ENCODE results near the gene FAM13C. TPM values are rescaled to one million over a fixed set of nuclear protein-coding genes. Genes with fewer than 3 reads are reported as not detected.
"Not testable (repeated sequence)": the region's sequence is repeated elsewhere in the genome, so short reads cannot be mapped to it uniquely, and the experiment has no call there.

FAM13C gene
- 0.79 TPM for polyA plus RNA-seq (2013, experiment 1 of 2)
- 1.1 TPM for polyA plus RNA-seq (2013, experiment 2 of 2)

- H3K4me3 ChIP-seq (ENCODE audit: low read length): peak within 1 kb of the TSS; percentile 35
- H3K9ac ChIP-seq (ENCODE audit: low read length): peak within 1 kb of the TSS; percentile 52
- H3K4me1 ChIP-seq (ENCODE audit: control insufficient read depth, low read depth, low read length): no peaks in the 10 kb centered on the region
- no peak within 1 kb of the TSS for H2BK15ac ChIP-seq (replicated peaks; ENCODE audit: low read depth)
- no peak within 1 kb of the TSS for H4K8ac ChIP-seq (ENCODE audit: low read depth, low read length)
- H3K4ac ChIP-seq (ENCODE audit: low read depth, low read length): no peak within 1 kb of the TSS
- H3K27me3 ChIP-seq (ENCODE audit: insufficient read depth, low read length, poor library complexity): no peaks in the 10 kb centered on the region
- no peaks in the 10 kb centered on the region for H3K36me3 ChIP-seq (ENCODE audit: control insufficient read depth, insufficient read depth, low read length)
- H4K5ac ChIP-seq (ENCODE audit: low read length): no peak within 1 kb of the TSS
- H3K79me1 ChIP-seq (ENCODE audit: low read length): no peaks in the 10 kb centered on the region
- no peak within 1 kb of the TSS for H2BK120ac ChIP-seq (ENCODE audit: low read depth, low read length)
- H3K18ac ChIP-seq (ENCODE audit: low read length): peak within 1 kb of the TSS; percentile 61
- peak within 1 kb of the TSS; percentile 81 for H3K4me2 ChIP-seq (ENCODE audit: low read length)
- H2BK5ac ChIP-seq (ENCODE audit: low read length): no peak within 1 kb of the TSS
- DNase-seq: peak; percentile 84
- no peak within 1 kb of the TSS for H3K27ac ChIP-seq (ENCODE audit: low read depth, low read length)
- H2AK5ac ChIP-seq (ENCODE audit: low read length): no peak within 1 kb of the TSS
- no CpG with 5 or more reads among the region's 41 CpGs for WGBS (ENCODE audit: extremely low coverage, insufficient coverage, low lambda C conversion rate)
- H3K56ac ChIP-seq (ENCODE audit: low read length): peak within 1 kb of the TSS; percentile 69
- H3K23ac ChIP-seq (ENCODE audit: low read length): no peak within 1 kb of the TSS
- H3K79me2 ChIP-seq (ENCODE audit: control insufficient read depth, insufficient read depth, low read length): no peaks in the 10 kb centered on the region
These were observed at the start of gene FAM13C for GRCh38 chr10:59362144-59362958. Gene FAM13C, minus strand, starts transcription at chr10:59362549. Its CDS starts 89 bp downstream, at chr10:59362460.

GRCh38 chr10:59405235-59405634, 42.9 kb upstream of the FAM13C start:
- H3K27me3 ChIP-seq (ENCODE audit: insufficient read depth, low read length, poor library complexity): no peaks in the 10 kb centered on the region
- no peaks in the 10 kb centered on the region for H3K79me2 ChIP-seq (ENCODE audit: control insufficient read depth, insufficient read depth, low read length)
- H3K4ac ChIP-seq (ENCODE audit: low read depth, low read length): no peak overlapping the region
- no peak overlapping the region for H3K23ac ChIP-seq (ENCODE audit: low read length)
- H3K56ac ChIP-seq (ENCODE audit: low read length): no peak overlapping the region
- no peaks in the 10 kb centered on the region for H3K36me3 ChIP-seq (ENCODE audit: control insufficient read depth, insufficient read depth, low read length)
- DNase-seq: no peak
- H2BK5ac ChIP-seq (ENCODE audit: low read length): no peak overlapping the region
- H3K4me1 ChIP-seq (ENCODE audit: control insufficient read depth, low read depth, low read length): no peaks in the 10 kb centered on the region
- H3K79me1 ChIP-seq (ENCODE audit: low read length): no peaks in the 10 kb centered on the region
- H4K5ac ChIP-seq (ENCODE audit: low read length): no peak overlapping the region
- no peak overlapping the region for H2AK5ac ChIP-seq (ENCODE audit: low read length)
- H3K4me3 ChIP-seq (ENCODE audit: low read length): no peak overlapping the region
- no peak overlapping the region for H3K9ac ChIP-seq (ENCODE audit: low read length)
- no peak overlapping the region for H3K27ac ChIP-seq (ENCODE audit: low read depth, low read length)
- H2BK120ac ChIP-seq (ENCODE audit: low read depth, low read length): no peak overlapping the region
- WGBS (ENCODE audit: extremely low coverage, insufficient coverage, low lambda C conversion rate): 100% methylated on average over 1 of the region's 3 CpGs
- H4K8ac ChIP-seq (ENCODE audit: low read depth, low read length): no peak overlapping the region
- no peak overlapping the region for H2BK15ac ChIP-seq (replicated peaks; ENCODE audit: low read depth)
- no peak overlapping the region for H3K18ac ChIP-seq (ENCODE audit: low read length)
- H3K4me2 ChIP-seq (ENCODE audit: low read length): no peak overlapping the region

GRCh38 chr10:59400214-59400613, 37.9 kb upstream of the FAM13C start:
- Histone ChIP-seq H3K4me2 (ENCODE audit: low read length) (no peak overlapping the region), H3K18ac (ENCODE audit: low read length) (no peak overlapping the region), H3K27me3 (ENCODE audit: insufficient read depth, low read length, poor library complexity) (no peaks in the 10 kb centered on the region), H3K27ac (ENCODE audit: low read depth, low read length) (no peak overlapping the region), H2AK5ac (ENCODE audit: low read length) (no peak overlapping the region), H2BK5ac (ENCODE audit: low read length) (no peak overlapping the region), H3K79me1 (ENCODE audit: low read length) (no peaks in the 10 kb centered on the region), H3K4me3 (ENCODE audit: low read length) (no peak overlapping the region), H3K23ac (ENCODE audit: low read length) (no peak overlapping the region), H3K4ac (ENCODE audit: low read depth, low read length) (no peak overlapping the region), H4K5ac (ENCODE audit: low read length) (no peak overlapping the region), H4K8ac (ENCODE audit: low read depth, low read length) (no peak overlapping the region), H3K79me2 (ENCODE audit: control insufficient read depth, insufficient read depth, low read length) (no peaks in the 10 kb centered on the region), H2BK15ac (replicated peaks; ENCODE audit: low read depth) (no peak overlapping the region), H3K4me1 (ENCODE audit: control insufficient read depth, low read depth, low read length) (no peaks in the 10 kb centered on the region), H3K36me3 (ENCODE audit: control insufficient read depth, insufficient read depth, low read length) (no peaks in the 10 kb centered on the region), H2BK120ac (ENCODE audit: low read depth, low read length) (no peak overlapping the region), H3K9ac (ENCODE audit: low read length) (no peak overlapping the region), H3K56ac (ENCODE audit: low read length) (no peak overlapping the region)
- no CpG with 5 or more reads among the region's 1 CpG for WGBS (ENCODE audit: extremely low coverage, insufficient coverage, low lambda C conversion rate)
- no peak for DNase-seq

- not testable (repeated sequence) for H3K36me3 ChIP-seq (ENCODE audit: control insufficient read depth, insufficient read depth, low read length); H3K79me2 ChIP-seq (ENCODE audit: control insufficient read depth, insufficient read depth, low read length); H3K56ac ChIP-seq (ENCODE audit: low read length); H3K9ac ChIP-seq (ENCODE audit: low read length); H3K79me1 ChIP-seq (ENCODE audit: low read length); H3K27me3 ChIP-seq (ENCODE audit: insufficient read depth, low read length, poor library complexity); H2BK15ac ChIP-seq (replicated peaks; ENCODE audit: low read depth); H2BK120ac ChIP-seq (ENCODE audit: low read depth, low read length); H3K18ac ChIP-seq (ENCODE audit: low read length); H3K4me3 ChIP-seq (ENCODE audit: low read length); H2AK5ac ChIP-seq (ENCODE audit: low read length); DNase-seq; H3K4me1 ChIP-seq (ENCODE audit: control insufficient read depth, low read depth, low read length); H4K8ac ChIP-seq (ENCODE audit: low read depth, low read length); H3K23ac ChIP-seq (ENCODE audit: low read length); H3K4me2 ChIP-seq (ENCODE audit: low read length); H4K5ac ChIP-seq (ENCODE audit: low read length); H3K27ac ChIP-seq (ENCODE audit: low read depth, low read length); H2BK5ac ChIP-seq (ENCODE audit: low read length); H3K4ac ChIP-seq (ENCODE audit: low read depth, low read length)
- no CpG with 5 or more reads among the region's 4 CpGs for WGBS (ENCODE audit: extremely low coverage, insufficient coverage, low lambda C conversion rate)
These were observed 37.0 kb upstream of the FAM13C start for GRCh38 chr10:59399329-59399728.

- no peaks in the 10 kb centered on the region for H3K79me2 ChIP-seq (ENCODE audit: control insufficient read depth, insufficient read depth, low read length)
- no peak overlapping the region for H3K4me3 ChIP-seq (ENCODE audit: low read length)
- H3K4me1 ChIP-seq (ENCODE audit: control insufficient read depth, low read depth, low read length): no peaks in the 10 kb centered on the region
- no CpG with 5 or more reads among the region's 3 CpGs for WGBS (ENCODE audit: extremely low coverage, insufficient coverage, low lambda C conversion rate)
- H2BK120ac ChIP-seq (ENCODE audit: low read depth, low read length): no peak overlapping the region
- H3K18ac ChIP-seq (ENCODE audit: low read length): no peak overlapping the region
- DNase-seq: no peak
- H3K79me1 ChIP-seq (ENCODE audit: low read length): no peaks in the 10 kb centered on the region
- H3K4ac ChIP-seq (ENCODE audit: low read depth, low read length): no peak overlapping the region
- no peak overlapping the region for H4K5ac ChIP-seq (ENCODE audit: low read length)
- no peak overlapping the region for H2BK15ac ChIP-seq (replicated peaks; ENCODE audit: low read depth)
- H3K9ac ChIP-seq (ENCODE audit: low read length): no peak overlapping the region
- H4K8ac ChIP-seq (ENCODE audit: low read depth, low read length): no peak overlapping the region
- no peak overlapping the region for H3K4me2 ChIP-seq (ENCODE audit: low read length)
- H3K27ac ChIP-seq (ENCODE audit: low read depth, low read length): no peak overlapping the region
- no peak overlapping the region for H2BK5ac ChIP-seq (ENCODE audit: low read length)
- no peaks in the 10 kb centered on the region for H3K27me3 ChIP-seq (ENCODE audit: insufficient read depth, low read length, poor library complexity)
- H3K23ac ChIP-seq (ENCODE audit: low read length): no peak overlapping the region
- H3K36me3 ChIP-seq (ENCODE audit: control insufficient read depth, insufficient read depth, low read length): no peaks in the 10 kb centered on the region
- H3K56ac ChIP-seq (ENCODE audit: low read length): no peak overlapping the region
- no peak overlapping the region for H2AK5ac ChIP-seq (ENCODE audit: low read length)
These were observed 35.6 kb upstream of the FAM13C start for GRCh38 chr10:59397961-59398360.

- H3K4me1 ChIP-seq (ENCODE audit: control insufficient read depth, low read depth, low read length): no peaks in the 10 kb centered on the region
- no peaks in the 10 kb centered on the region for H3K27me3 ChIP-seq (ENCODE audit: insufficient read depth, low read length, poor library complexity)
- H3K4me3 ChIP-seq (ENCODE audit: low read length): no peak overlapping the region
- no peak overlapping the region for H4K5ac ChIP-seq (ENCODE audit: low read length)
- no peaks in the 10 kb centered on the region for H3K79me1 ChIP-seq (ENCODE audit: low read length)
- H3K27ac ChIP-seq (ENCODE audit: low read depth, low read length): no peak overlapping the region
- no peak overlapping the region for H3K9ac ChIP-seq (ENCODE audit: low read length)
- H3K79me2 ChIP-seq (ENCODE audit: control insufficient read depth, insufficient read depth, low read length): no peaks in the 10 kb centered on the region
- no peak overlapping the region for H3K56ac ChIP-seq (ENCODE audit: low read length)
- no peak overlapping the region for H2AK5ac ChIP-seq (ENCODE audit: low read length)
- H3K36me3 ChIP-seq (ENCODE audit: control insufficient read depth, insufficient read depth, low read length): no peaks in the 10 kb centered on the region
- H3K4ac ChIP-seq (ENCODE audit: low read depth, low read length): no peak overlapping the region
- no peak overlapping the region for H4K8ac ChIP-seq (ENCODE audit: low read depth, low read length)
- no peak overlapping the region for H3K4me2 ChIP-seq (ENCODE audit: low read length)
- H3K18ac ChIP-seq (ENCODE audit: low read length): no peak overlapping the region
- no peak overlapping the region for H3K23ac ChIP-seq (ENCODE audit: low read length)
- H2BK120ac ChIP-seq (ENCODE audit: low read depth, low read length): no peak overlapping the region
- H2BK15ac ChIP-seq (replicated peaks; ENCODE audit: low read depth): no peak overlapping the region
- DNase-seq: no peak
- H2BK5ac ChIP-seq (ENCODE audit: low read length): no peak overlapping the region
These were observed 33.6 kb upstream of the FAM13C start for GRCh38 chr10:59395984-59396383.
